Measurements from ENCODE around the gene RNASEH2C. TPM values are rescaled to one million over a fixed set of nuclear protein-coding genes. Genes with fewer than 3 reads are reported as not detected.
A peak's percentile ranks its signal among the peaks of the same experiment; 100 is the strongest.
"Not testable (repeated sequence)": the region's sequence is repeated elsewhere in the genome, so short reads cannot be mapped to it uniquely, and the experiment has no call there.

Gene RNASEH2C
- total RNA-seq, 4 donors from 2014 or later = 24.5 to 53.8 (median 33.7) TPM

- TF ChIP-seq, protein P1, sequence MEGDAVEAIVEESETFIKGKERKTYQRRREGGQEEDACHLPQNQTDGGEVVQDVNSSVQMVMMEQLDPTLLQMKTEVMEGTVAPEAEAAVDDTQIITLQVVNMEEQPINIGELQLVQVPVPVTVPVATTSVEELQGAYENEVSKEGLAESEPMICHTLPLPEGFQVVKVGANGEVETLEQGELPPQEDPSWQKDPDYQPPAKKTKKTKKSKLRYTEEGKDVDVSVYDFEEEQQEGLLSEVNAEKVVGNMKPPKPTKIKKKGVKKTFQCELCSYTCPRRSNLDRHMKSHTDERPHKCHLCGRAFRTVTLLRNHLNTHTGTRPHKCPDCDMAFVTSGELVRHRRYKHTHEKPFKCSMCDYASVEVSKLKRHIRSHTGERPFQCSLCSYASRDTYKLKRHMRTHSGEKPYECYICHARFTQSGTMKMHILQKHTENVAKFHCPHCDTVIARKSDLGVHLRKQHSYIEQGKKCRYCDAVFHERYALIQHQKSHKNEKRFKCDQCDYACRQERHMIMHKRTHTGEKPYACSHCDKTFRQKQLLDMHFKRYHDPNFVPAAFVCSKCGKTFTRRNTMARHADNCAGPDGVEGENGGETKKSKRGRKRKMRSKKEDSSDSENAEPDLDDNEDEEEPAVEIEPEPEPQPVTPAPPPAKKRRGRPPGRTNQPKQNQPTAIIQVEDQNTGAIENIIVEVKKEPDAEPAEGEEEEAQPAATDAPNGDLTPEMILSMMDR (IDR thresholded peaks at IDR 0.05) = peak; percentile 65 to 78
- not testable (repeated sequence) for H3K27me3 ChIP-seq
- WGBS = 18% methylated on average over 14 of the region's 14 CpGs
Observed at GRCh38 chr11:65706303-65706763, 14.3 kb downstream of the RNASEH2C start.

DNA sequence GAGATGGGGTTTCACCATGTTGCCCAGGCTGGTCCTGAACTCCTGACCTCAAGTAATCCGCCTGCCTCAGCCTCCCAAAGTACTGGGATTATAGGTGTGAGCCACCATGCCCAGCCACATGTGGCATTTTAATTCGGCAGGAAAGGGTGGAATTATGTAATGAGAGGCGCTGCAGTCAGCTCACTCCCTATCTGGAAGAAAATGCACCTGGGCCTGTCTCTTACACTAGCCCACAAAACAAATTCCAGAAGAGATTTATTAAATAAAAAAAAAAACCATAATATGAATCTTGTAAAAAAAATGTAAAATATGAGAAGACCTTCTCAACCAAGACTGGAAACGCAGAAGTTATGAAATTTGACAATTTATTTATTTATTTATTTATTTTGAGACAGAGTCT lies 16.8 kb downstream of the RNASEH2C start:
- no peaks in the 10 kb centered on the region for H3K9me3 ChIP-seq
- no peak overlapping the region for H3K4me3 ChIP-seq
- no peak for DNase-seq (ENCODE audit: low spot score in 2 of 2)
- WGBS = 78% methylated on average over 4 of the region's 4 CpGs
- TF ChIP-seq POLR2AphosphoS5 (IDR thresholded peaks at IDR 0.05) = no peak
- no peak for TF ChIP-seq POLR2A (IDR thresholded peaks at IDR 0.05)
- TF ChIP-seq, protein P1 (IDR thresholded peaks at IDR 0.05) = no peak
- no peak for TF ChIP-seq EP300 (IDR thresholded peaks at IDR 0.05)
- H3K27ac ChIP-seq = no peak overlapping the region
- H3K4me1 ChIP-seq = peaks cover 4% of the 10 kb centered on the region
- no peaks in the 10 kb centered on the region for H3K27me3 ChIP-seq
- no peaks in the 10 kb centered on the region for H3K36me3 ChIP-seq

More at GRCh38 chr11:65706303-65706763, 14.3 kb downstream of the RNASEH2C start:
- not testable (repeated sequence) for H3K9me3 ChIP-seq, H3K27ac ChIP-seq, H3K4me3 ChIP-seq, H3K36me3 ChIP-seq
- peaks cover 13% of the 10 kb centered on the region for H3K4me1 ChIP-seq
- DNase-seq (ENCODE audit: low spot score in 2 of 2) = peak in 1 of 2 donors; percentile 84

DNA sequence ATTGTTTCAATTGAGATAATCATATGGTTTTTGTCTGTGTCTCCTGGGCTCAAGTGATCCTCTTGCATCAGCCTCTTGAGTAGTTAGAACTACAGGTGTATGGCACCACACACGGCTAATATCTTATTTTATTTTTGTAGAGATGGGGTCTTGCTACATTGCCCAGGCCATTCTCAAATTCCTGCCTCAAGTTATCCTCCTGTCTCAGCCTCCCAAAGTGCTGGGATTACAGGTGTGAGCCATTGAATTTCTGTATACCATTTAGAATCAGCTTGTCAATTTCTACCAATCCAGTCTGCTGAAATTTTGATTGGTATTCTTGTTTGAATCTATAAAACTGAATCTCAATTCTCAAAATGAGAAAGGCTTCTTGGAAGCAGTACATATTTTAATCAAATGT lies 18.9 kb downstream of the RNASEH2C start:
- H3K27me3 ChIP-seq = no peaks in the 10 kb centered on the region
- no peak for DNase-seq (ENCODE audit: low spot score in 2 of 2)
- TF ChIP-seq POLR2A (IDR thresholded peaks at IDR 0.05) (no peak), POLR2AphosphoS5 (IDR thresholded peaks at IDR 0.05) (no peak), EP300 (IDR thresholded peaks at IDR 0.05) (no peak)
- TF ChIP-seq, protein P1 (IDR thresholded peaks at IDR 0.05) = no peak
- H3K4me1 ChIP-seq = peaks cover 4% of the 10 kb centered on the region
- no peaks in the 10 kb centered on the region for H3K9me3 ChIP-seq
- H3K4me3 ChIP-seq = no peak overlapping the region
- no peak overlapping the region for H3K27ac ChIP-seq
- 82% methylated on average over 1 of the region's 1 CpG for WGBS
- H3K36me3 ChIP-seq = no peaks in the 10 kb centered on the region

GRCh38 chr11:65700399-65700798 lies 20.2 kb downstream of the RNASEH2C start:
- no peak for DNase-seq (ENCODE audit: low spot score in 2 of 2)
- 76% methylated on average over 3 of the region's 3 CpGs for WGBS
- Histone ChIP-seq H3K4me3 (no peak overlapping the region), H3K9me3 (no peaks in the 10 kb centered on the region), H3K36me3 (no peaks in the 10 kb centered on the region), H3K27ac (no peak overlapping the region), H3K4me1 (peaks cover 3% of the 10 kb centered on the region), H3K27me3 (no peaks in the 10 kb centered on the region)
- TF ChIP-seq POLR2AphosphoS5 (IDR thresholded peaks at IDR 0.05) = no peak
- TF ChIP-seq, protein P1 (IDR thresholded peaks at IDR 0.05) = no peak
- no peak for TF ChIP-seq POLR2A (IDR thresholded peaks at IDR 0.05)
- no peak for TF ChIP-seq EP300 (IDR thresholded peaks at IDR 0.05)

DNA sequence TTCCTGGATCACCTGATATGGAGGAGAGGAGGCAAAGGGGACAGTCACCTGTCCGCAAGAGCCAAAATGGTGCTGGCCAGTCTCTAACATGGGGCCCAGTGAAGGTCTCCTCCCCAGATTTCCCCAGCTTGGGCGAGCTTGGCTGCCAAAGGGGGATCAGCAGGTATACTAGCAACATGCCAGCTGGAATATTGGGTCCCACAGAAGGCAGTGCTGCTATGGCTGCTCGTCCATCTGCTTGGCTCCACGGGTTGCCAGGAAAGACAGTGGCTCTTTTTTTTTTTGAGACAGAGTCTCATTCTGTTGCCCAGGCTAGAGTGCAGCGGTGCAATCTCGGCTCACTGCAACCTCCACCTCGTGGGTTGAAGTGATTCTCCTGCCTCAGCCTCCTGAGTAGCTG lies 21.3 kb downstream of the RNASEH2C start:
- Histone ChIP-seq H3K4me3 (no peak overlapping the region), H3K36me3 (no peaks in the 10 kb centered on the region), H3K27me3 (no peaks in the 10 kb centered on the region), H3K27ac (no peak overlapping the region), H3K9me3 (no peaks in the 10 kb centered on the region), H3K4me1 (peaks cover 3% of the 10 kb centered on the region)
- 66% methylated on average over 7 of the region's 7 CpGs for WGBS
- TF ChIP-seq, protein P1 (IDR thresholded peaks at IDR 0.05) = no peak
- TF ChIP-seq POLR2A (IDR thresholded peaks at IDR 0.05) (no peak), EP300 (IDR thresholded peaks at IDR 0.05) (no peak), POLR2AphosphoS5 (IDR thresholded peaks at IDR 0.05) (no peak)
- DNase-seq (ENCODE audit: low spot score in 2 of 2) = no peak

Data from suprapubic skin (tissue), 4 donors.